ENCODE measurements around the gene DNAH6.

- TF ChIP-seq POLR2A (IDR thresholded peaks at IDR 0.05) (no peak), CTCF (IDR thresholded peaks at IDR 0.05) (no peak), POLR2AphosphoS5 (IDR thresholded peaks at IDR 0.05) (no peak)
Measured at GRCh38 chr2:84708442-84708841, 192.1 kb downstream of the DNAH6 start.
